Gastrocnemius medialis (tissue), 4 donors: ENCODE results near the gene HHATL. TPM values are rescaled to one million over a fixed set of nuclear protein-coding genes. Genes with fewer than 3 reads are reported as not detected.

Experiments used
- ATAC-seq, 2 donors: fragments of 150-250 bp; one replicate each; pipeline ENCODE4 v1.9.1; 2016
- DNase-seq, 2 donors: peaks; one replicate each; pipeline ENCODE4 v3.0.0-alpha.2; 2019
- H3K27ac ChIP-seq, 4 donors: fragments of 200-600 bp; sonication (generic); 1 replicate in 1 of 4; 2 replicates in 3 of 4; pipeline ENCODE4 v1.5.1; 2016 to 2018; ENCODE audit warnings: mild to moderate bottlenecking in 2 of 4, moderate library complexity in 1 of 4
- H3K27me3 ChIP-seq, 3 donors: fragments of 200-600 bp; sonication (generic) in 2 of 3; 1 replicate in 1 of 3; 2 replicates in 2 of 3; pipeline versions ENCODE4 v1.5.1 to v1.6.0; 2016 to 2019; ENCODE audit warnings: mild to moderate bottlenecking in 1 of 3, moderate library complexity in 1 of 3
- H3K36me3 ChIP-seq, 2 donors: fragments of 200-600 bp; sonication (generic) in 1 of 2; one replicate each; pipeline ENCODE4 v1.5.1; 2017 to 2018
- H3K4me1 ChIP-seq, 2 donors: fragments of 200-600 bp; sonication (generic) in 1 of 2; one replicate each; pipeline ENCODE4 v1.5.1; 2016 to 2017; ENCODE audit warnings: mild to moderate bottlenecking in 2 of 2
- H3K4me3 ChIP-seq, 4 donors: fragments of 200-600 bp; sonication (generic) in 3 of 4; 1 replicate in 1 of 4; 2 replicates in 3 of 4; pipeline ENCODE4 v1.5.1; 2016 to 2019; ENCODE audit warnings: mild to moderate bottlenecking in 2 of 4
- H3K9me3 ChIP-seq, 3 donors: fragments of 200-600 bp; sonication (generic) in 2 of 3; 1 replicate in 1 of 3; 2 replicates in 2 of 3; pipeline ENCODE4 v1.5.1; 2016 to 2019
- POLR2A ChIP-seq, 2 donors: fragments of 450-650 bp; IDR thresholded peaks; one replicate each; pipeline ENCODE4 v1.6.1; 2017; ENCODE audit warnings: antibody characterized with exemption in 2 of 2, mild to moderate bottlenecking in 2 of 2, moderate library complexity in 2 of 2
- in situ Hi-C, 4 donors: fragments of 200-750 bp; cut with MboI; loops; one replicate each; pipeline versions ENCODE4 v1.15.0 to v1.8.0; 2017; ENCODE audit warnings: low sequenced_read_pairs in 4 of 4
- intact Hi-C: fragments of 100-400 bp; cut with DNase I; formaldehyde crosslinking; loops from one replicate; pipeline ENCODE4 v1.15.1; 2023; ENCODE audit warnings: low total_unique reads
- total RNA-seq, 4 donors: library from RNA; depleted of rRNA; stranded (reverse); fragments of >200 nt; gene quantifications; one replicate each; pipeline versions ENCODE4 v1.1.0 to v1.2.3, GENCODE V29; 2016
- TF ChIP-seq, protein P1 (sequence below), 5 experiments: fragments of 450-650 bp in 3 of 5; fragments of 200-600 bp in 2 of 5; sonication (generic) in 2 of 5; IDR thresholded peaks in 4 of 5; conservative IDR thresholded peaks in 1 of 5; 1 replicate in 4 of 5; 2 replicates in 1 of 5; pipeline ENCODE4 v1.5.1; 2016 to 2019; ENCODE audit warnings: antibody characterized with exemption in 5 of 5, mild to moderate bottlenecking in 3 of 5, moderate library complexity in 3 of 5

Gene HHATL, protein sequence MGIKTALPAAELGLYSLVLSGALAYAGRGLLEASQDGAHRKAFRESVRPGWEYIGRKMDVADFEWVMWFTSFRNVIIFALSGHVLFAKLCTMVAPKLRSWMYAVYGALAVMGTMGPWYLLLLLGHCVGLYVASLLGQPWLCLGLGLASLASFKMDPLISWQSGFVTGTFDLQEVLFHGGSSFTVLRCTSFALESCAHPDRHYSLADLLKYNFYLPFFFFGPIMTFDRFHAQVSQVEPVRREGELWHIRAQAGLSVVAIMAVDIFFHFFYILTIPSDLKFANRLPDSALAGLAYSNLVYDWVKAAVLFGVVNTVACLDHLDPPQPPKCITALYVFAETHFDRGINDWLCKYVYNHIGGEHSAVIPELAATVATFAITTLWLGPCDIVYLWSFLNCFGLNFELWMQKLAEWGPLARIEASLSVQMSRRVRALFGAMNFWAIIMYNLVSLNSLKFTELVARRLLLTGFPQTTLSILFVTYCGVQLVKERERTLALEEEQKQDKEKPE
- total RNA-seq: 100 to 1,000 TPM in 2 of 4 donors, 10 to 100 TPM in 2; 78.0 to 309 (median 164) TPM

DNA sequence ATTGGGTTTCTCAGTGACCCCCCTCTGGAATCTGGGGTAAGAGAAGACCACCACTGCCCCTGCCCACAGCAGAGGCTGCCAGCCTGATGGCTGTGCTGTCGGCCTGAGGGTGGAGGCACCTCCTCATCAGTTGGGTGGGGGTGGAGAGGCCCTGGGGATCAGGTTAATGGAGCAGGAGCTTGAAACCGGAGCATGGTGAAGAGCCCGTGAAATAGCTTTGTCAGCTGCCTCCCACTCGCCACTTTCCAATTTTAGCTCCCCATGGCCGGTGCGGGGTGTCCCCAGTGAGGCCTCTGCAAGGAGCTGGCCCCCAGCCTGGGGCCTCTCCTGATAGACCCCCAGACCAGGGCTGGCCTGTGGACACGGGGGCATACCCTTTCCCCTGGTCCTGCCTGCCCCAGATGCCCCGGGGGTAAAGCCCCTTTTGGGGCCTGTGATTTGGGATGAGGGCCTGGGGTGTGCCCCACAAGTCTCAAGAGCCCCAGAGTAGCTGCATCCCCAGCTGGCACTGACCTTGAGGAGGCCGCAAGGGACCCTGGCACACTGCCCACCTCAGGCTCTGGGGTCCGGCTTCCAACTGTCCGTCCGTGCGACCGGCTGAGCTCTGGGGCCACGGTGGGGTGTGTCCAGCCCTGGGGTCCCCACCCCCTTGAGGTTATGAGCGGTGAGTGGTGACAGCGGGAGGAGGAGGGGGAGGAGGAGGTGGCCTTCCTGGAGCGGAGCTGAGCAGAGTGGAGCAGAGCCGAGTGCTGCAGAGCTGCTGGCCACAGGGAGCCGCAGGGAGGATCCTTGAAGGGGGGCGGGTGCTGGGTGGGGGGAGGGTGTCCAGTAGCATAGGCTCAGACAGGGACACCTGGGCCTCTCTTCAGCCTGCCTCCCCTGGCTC lies at the start of gene HHATL:
TSS of gene HHATL (minus strand) at position 733 of the 886 bp plus-strand sequence. CDS start 1,972 bp downstream, outside the sequence.
- peak; percentile 60 to 62 for ATAC-seq
- Histone ChIP-seq H3K4me1 (peaks cover 62 to 66% of the 10 kb centered on the region in 2 donors), H3K27me3 (no peaks in the 10 kb centered on the region), H3K36me3 (no peaks in the 10 kb centered on the region), H3K9me3 (no peaks in the 10 kb centered on the region), H3K27ac (peak within 1 kb of the TSS; percentile 94 to 100 (median 99)), H3K4me3 (peak within 1 kb of the TSS; percentile 39 to 61 (median 54))
- intact Hi-C loops (loop anchor here (1.0 to 5.0 kb wide), 3 partner anchors 38 to 100 kb away; partner anchors contain the start of gene NKTR), in situ Hi-C loops (loop anchor here in 1 of 4 donors (5.0 kb wide), 1 partner anchor 40 kb away; no protein-coding TSS in a partner anchor)
- DNase-seq: peak; percentile 92 to 96
- TF ChIP-seq POLR2A (IDR thresholded peaks at IDR 0.05): peak; percentile 30 to 63
- TF ChIP-seq, protein P1, sequence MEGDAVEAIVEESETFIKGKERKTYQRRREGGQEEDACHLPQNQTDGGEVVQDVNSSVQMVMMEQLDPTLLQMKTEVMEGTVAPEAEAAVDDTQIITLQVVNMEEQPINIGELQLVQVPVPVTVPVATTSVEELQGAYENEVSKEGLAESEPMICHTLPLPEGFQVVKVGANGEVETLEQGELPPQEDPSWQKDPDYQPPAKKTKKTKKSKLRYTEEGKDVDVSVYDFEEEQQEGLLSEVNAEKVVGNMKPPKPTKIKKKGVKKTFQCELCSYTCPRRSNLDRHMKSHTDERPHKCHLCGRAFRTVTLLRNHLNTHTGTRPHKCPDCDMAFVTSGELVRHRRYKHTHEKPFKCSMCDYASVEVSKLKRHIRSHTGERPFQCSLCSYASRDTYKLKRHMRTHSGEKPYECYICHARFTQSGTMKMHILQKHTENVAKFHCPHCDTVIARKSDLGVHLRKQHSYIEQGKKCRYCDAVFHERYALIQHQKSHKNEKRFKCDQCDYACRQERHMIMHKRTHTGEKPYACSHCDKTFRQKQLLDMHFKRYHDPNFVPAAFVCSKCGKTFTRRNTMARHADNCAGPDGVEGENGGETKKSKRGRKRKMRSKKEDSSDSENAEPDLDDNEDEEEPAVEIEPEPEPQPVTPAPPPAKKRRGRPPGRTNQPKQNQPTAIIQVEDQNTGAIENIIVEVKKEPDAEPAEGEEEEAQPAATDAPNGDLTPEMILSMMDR (IDR thresholded peaks at IDR 0.05 in 4 of 5, conservative IDR thresholded peaks at IDR 0.05 in 1 of 5): peak in 4 of 5 experiments; percentile 19 to 42 (median 30)

DNA sequence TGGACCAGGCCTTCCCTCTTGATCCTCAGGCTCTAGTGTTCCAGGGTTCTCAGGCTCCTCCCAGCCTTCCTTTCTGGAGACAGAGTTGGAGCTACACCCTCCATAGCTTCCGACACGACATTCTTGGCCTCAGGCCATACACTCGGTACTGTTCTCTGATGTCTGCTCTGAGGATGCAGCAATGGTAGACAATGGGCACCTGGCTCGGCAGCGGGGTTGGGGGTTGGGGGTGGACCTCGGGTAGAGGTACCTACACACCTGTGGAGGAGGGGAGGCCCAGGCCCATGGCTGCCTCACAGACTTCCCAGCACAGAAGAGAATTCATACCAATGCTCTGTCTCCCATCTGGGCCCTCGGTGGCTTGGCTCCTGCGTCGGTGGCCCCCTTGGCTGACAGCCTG lies 49.0 kb upstream of the HHATL start:
- ATAC-seq (no peak), DNase-seq (no peak)
- Histone ChIP-seq H3K27me3 (no peaks in the 10 kb centered on the region), H3K9me3 (no peaks in the 10 kb centered on the region), H3K4me1 (peaks cover 4 to 10% of the 10 kb centered on the region in 2 donors), H3K27ac (no peak overlapping the region), H3K36me3 (no peaks in the 10 kb centered on the region), H3K4me3 (no peak overlapping the region)
- no peak for TF ChIP-seq POLR2A (IDR thresholded peaks at IDR 0.05)
- TF ChIP-seq, protein P1 (IDR thresholded peaks at IDR 0.05 in 4 of 5, conservative IDR thresholded peaks at IDR 0.05 in 1 of 5): no peak
- in situ Hi-C loops: no loop called here
- intact Hi-C loops: no loop called here

DNA sequence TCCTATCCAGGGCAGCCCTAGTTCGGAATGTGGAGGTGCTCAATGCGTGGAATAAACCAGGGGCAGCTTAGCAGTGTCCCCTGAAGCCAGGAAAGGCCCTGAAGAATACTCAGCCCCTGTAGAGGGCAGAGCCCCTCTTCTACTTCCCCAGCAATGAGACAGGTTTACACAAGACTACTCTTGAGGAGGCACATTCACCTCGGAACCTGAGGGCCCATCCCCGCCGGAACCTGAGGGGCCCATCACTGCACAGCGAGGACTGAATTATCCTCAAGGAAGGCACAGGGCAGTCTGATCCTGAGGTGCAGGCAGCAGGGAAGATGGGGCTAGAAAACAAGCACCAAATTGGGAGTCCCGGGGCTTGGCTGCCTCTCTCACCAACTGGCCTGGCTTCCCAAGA lies 48.2 kb upstream of the HHATL start:
- no peak for ATAC-seq
- H3K9me3 ChIP-seq: no peaks in the 10 kb centered on the region
- in situ Hi-C loops: no loop called here
- H3K27ac ChIP-seq: no peak overlapping the region
- no peak overlapping the region for H3K4me3 ChIP-seq
- TF ChIP-seq, protein P1 (IDR thresholded peaks at IDR 0.05 in 4 of 5, conservative IDR thresholded peaks at IDR 0.05 in 1 of 5): no peak
- no peak for TF ChIP-seq POLR2A (IDR thresholded peaks at IDR 0.05)
- no peaks in the 10 kb centered on the region for H3K36me3 ChIP-seq
- intact Hi-C loops: loop anchor here (1.0 kb wide), 1 partner anchor 169 kb away; no protein-coding TSS in a partner anchor
- no peaks in the 10 kb centered on the region for H3K27me3 ChIP-seq
- no peak for DNase-seq
- peaks cover 12 to 18% of the 10 kb centered on the region in 2 donors for H3K4me1 ChIP-seq

DNA sequence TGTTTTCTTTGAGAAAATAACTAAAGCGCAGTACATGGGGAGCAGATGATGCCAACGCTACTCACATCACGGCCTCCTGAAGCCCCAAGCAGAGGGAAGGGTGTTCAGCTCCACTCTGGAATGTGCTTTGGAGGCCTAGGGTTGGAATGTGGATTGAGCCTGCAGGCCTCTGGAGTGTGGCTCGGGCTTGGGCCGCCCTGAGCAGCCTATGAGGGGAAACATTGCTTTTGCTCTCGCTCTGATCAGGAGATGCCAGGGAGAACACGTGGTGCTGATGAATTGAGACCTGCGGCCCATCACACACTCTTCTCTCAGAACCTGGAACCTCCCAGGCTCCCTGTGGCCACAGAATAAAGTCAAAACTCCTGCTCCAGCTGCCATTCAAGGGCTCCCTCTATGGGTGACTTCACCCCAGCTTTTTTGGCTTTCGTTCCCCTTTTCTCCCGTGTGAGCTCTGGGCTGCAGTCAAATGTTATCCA lies 47.2 kb upstream of the HHATL start:
- no peaks in the 10 kb centered on the region for H3K36me3 ChIP-seq
- H3K4me1 ChIP-seq: peaks cover 14 to 24% of the 10 kb centered on the region in 2 donors
- intact Hi-C loops (loop anchor here (1.0 to 10.0 kb wide), 2 partner anchors 167 to 525 kb away; no protein-coding TSS in a partner anchor), in situ Hi-C loops (loop anchor here (5.0 to 25.0 kb wide), 4 partner anchors 95 to 167 kb away; partner anchors contain the start of genes SEC22C (in 4 of the 4), ZBTB47 (in 2 of the 4) and SS18L2 (in 1 of the 4))
- H3K27me3 ChIP-seq: no peaks in the 10 kb centered on the region
- ATAC-seq (peak; percentile 43 to 61), DNase-seq (no peak)
- H3K4me3 ChIP-seq: no peak overlapping the region
- H3K9me3 ChIP-seq: no peaks in the 10 kb centered on the region
- H3K27ac ChIP-seq: peak overlapping the region; percentile 37 to 99 (median 90)
- no peak for TF ChIP-seq POLR2A (IDR thresholded peaks at IDR 0.05)
- TF ChIP-seq, protein P1 (IDR thresholded peaks at IDR 0.05 in 4 of 5, conservative IDR thresholded peaks at IDR 0.05 in 1 of 5): peak; percentile 20 to 62 (median 47)
